Measurements from ENCODE around the gene PELI3.

The PELI3 gene

DNA sequence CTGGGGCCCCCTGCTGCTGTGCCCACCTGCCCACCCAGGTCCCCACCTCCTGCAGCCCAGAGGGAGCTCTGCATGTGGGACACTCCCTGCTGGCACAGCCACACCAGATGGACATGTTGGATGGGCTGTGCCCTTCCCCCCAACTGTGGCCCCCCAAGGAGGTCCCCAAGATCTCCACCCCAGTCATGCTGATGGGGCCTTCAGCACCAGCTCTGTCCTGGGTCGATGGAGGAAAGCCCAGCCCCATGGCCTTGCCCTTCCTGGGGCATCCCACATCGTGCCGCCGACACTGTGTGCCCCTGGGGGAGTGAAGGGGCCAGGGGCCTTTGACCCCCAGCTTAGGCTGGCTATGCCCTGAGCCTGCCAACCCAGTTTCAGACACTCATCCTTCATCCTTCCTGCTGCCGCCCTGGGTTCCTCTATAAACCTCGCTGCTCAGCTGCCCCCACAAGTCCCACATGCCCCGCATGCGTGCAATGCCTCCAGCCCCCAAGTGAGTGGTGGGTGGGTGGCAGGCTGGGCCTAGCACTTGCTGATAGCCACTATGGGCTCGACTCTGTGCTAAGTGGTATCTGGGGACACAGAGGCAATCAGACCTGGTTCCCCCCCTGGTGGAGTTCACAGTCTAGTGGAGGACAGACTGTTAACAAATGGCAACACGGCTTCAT, 9.6 kb downstream of the PELI3 start:
- TF ChIP-seq, protein P1, sequence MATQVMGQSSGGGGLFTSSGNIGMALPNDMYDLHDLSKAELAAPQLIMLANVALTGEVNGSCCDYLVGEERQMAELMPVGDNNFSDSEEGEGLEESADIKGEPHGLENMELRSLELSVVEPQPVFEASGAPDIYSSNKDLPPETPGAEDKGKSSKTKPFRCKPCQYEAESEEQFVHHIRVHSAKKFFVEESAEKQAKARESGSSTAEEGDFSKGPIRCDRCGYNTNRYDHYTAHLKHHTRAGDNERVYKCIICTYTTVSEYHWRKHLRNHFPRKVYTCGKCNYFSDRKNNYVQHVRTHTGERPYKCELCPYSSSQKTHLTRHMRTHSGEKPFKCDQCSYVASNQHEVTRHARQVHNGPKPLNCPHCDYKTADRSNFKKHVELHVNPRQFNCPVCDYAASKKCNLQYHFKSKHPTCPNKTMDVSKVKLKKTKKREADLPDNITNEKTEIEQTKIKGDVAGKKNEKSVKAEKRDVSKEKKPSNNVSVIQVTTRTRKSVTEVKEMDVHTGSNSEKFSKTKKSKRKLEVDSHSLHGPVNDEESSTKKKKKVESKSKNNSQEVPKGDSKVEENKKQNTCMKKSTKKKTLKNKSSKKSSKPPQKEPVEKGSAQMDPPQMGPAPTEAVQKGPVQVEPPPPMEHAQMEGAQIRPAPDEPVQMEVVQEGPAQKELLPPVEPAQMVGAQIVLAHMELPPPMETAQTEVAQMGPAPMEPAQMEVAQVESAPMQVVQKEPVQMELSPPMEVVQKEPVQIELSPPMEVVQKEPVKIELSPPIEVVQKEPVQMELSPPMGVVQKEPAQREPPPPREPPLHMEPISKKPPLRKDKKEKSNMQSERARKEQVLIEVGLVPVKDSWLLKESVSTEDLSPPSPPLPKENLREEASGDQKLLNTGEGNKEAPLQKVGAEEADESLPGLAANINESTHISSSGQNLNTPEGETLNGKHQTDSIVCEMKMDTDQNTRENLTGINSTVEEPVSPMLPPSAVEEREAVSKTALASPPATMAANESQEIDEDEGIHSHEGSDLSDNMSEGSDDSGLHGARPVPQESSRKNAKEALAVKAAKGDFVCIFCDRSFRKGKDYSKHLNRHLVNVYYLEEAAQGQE (IDR thresholded peaks at IDR 0.05; ENCODE audit: insufficient read depth in 1 of 2, low read depth in 2 of 2, low read length in 2 of 2), result no peak
- TF ChIP-seq FOXP2 (optimal IDR thresholded peaks at IDR 0.05; ENCODE audit: borderline replicate concordance, extremely low read depth, extremely low read length, insufficient read depth) (no peak), SIN3A (IDR thresholded peaks at IDR 0.05; ENCODE audit: borderline replicate concordance, insufficient read depth, low read length) (no peak), TAF1 (IDR thresholded peaks at IDR 0.05; ENCODE audit: borderline replicate concordance, insufficient read depth, low read length) (no peak), POLR2AphosphoS5 (IDR thresholded peaks at IDR 0.05; ENCODE audit: low read depth, low read length) (no peak)

DNA sequence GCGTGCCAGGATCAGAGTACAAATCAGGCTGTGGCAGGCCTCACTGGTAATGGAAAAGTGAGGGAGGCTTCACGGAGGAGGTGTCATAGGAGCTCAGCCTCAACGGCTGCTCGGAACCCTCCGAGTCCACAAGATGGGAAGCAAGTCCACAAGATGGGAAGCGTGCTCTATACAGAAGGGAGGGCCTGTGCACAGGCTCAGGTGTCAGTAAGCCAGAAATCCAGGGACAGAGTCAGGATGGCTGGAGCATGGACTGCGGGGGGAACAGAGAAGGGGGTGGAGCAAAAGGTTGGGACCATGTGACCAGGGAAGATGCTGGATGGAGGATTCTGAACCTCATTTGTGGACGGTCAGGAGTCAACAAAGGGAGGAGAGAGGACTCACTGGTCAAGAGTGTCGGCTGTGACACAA, 10.1 kb downstream of the PELI3 start:
- TF ChIP-seq SIN3A (IDR thresholded peaks at IDR 0.05; ENCODE audit: borderline replicate concordance, insufficient read depth, low read length), result no peak
- no peak for TF ChIP-seq FOXP2 (optimal IDR thresholded peaks at IDR 0.05; ENCODE audit: borderline replicate concordance, extremely low read depth, extremely low read length, insufficient read depth)
- TF ChIP-seq TAF1 (IDR thresholded peaks at IDR 0.05; ENCODE audit: borderline replicate concordance, insufficient read depth, low read length), result no peak
- TF ChIP-seq POLR2AphosphoS5 (IDR thresholded peaks at IDR 0.05; ENCODE audit: low read depth, low read length), result no peak
- TF ChIP-seq, protein P1 (IDR thresholded peaks at IDR 0.05; ENCODE audit: insufficient read depth in 1 of 2, low read depth in 2 of 2, low read length in 2 of 2), result no peak

DNA sequence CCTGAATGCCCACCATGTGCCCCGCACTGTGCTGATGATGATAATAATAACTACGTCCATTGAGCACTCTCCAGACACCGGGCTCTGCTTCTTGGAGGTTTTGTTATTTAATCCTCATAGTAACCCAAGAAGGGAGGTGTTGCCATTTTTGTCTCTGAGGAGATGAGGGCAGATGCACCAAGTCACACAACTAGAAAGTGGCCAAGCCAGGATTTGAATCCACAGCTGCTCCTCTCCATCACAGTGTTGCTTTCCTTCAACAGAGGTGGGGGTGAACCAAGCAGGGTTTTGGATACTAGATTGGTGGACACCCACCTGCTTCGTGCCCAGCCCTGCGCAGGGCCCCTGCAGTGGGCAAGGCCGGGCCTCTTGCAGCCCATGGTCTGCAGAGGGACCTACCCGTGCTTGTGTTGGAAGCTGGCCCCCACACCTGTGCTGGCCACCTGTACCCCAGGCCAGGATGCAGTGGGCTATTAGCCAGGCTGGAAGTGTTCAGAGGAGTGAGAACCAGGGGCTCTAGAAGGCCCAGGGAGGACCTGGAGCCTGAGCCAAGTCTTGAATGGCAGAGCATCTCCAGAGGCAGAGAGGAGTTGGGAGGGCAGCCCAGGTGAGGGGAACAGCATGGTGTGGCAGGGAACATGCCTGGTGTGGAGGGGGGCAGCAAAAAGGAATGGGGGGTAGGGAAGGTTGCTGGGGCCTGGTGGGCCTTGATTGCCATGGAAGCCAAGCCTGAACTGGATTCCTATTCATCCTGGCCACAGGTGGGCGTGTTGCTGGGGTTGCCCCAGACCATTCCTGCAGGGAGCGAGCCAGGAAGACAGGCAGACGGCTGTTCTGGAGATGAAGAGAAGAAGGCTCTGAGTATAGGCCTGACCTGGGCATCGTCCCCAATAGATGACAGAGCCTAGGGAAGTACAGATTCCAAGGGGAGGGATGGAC, 10.8 kb downstream of the PELI3 start:
- no peak for TF ChIP-seq FOXP2 (optimal IDR thresholded peaks at IDR 0.05; ENCODE audit: borderline replicate concordance, extremely low read depth, extremely low read length, insufficient read depth)
- no peak for TF ChIP-seq SIN3A (IDR thresholded peaks at IDR 0.05; ENCODE audit: borderline replicate concordance, insufficient read depth, low read length)
- no peak for TF ChIP-seq POLR2AphosphoS5 (IDR thresholded peaks at IDR 0.05; ENCODE audit: low read depth, low read length)
- TF ChIP-seq TAF1 (IDR thresholded peaks at IDR 0.05; ENCODE audit: borderline replicate concordance, insufficient read depth, low read length), result no peak
- TF ChIP-seq, protein P1 (IDR thresholded peaks at IDR 0.05; ENCODE audit: insufficient read depth in 1 of 2, low read depth in 2 of 2, low read length in 2 of 2), result no peak

DNA sequence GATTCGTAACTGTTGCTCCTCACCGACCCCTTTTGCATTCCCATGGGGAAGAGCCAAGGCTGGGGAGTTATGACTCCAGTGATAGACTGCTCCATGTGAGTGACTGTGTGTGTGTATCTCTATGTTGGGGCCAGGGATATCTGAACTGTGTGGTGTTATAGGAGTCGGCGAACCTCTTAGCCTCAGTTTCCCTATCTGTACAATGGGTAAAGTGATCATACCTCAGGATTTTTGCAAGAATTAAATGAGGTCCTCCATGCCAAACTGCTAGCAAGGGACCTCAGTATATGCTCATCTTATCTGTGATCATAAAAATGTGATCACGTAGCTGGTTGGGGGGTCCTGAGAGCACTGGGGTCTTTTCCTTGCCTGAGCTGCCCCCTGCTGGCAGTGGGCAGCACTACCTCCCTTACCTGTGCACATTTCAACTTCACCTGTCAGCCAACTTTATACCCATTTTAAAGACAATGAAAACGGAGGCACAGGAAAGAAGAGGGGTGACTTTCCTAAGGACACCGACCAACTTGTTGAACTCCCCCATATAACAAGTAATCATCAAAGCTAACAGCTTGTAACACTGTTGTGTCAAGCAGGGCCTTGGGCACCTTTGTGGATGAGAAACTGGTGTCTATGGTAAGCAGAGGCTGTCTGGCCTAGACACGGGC, 12.2 kb downstream of the PELI3 start:
- TF ChIP-seq, protein P1 (IDR thresholded peaks at IDR 0.05; ENCODE audit: insufficient read depth in 1 of 2, low read depth in 2 of 2, low read length in 2 of 2), result peak; percentile 27 to 47; a peak in 2 of 4 replicates
- TF ChIP-seq SIN3A (IDR thresholded peaks at IDR 0.05; ENCODE audit: borderline replicate concordance, insufficient read depth, low read length), result no peak; the same call in 1 of the 2 replicates
- TF ChIP-seq POLR2AphosphoS5 (IDR thresholded peaks at IDR 0.05; ENCODE audit: low read depth, low read length), result no peak
- no peak for TF ChIP-seq FOXP2 (optimal IDR thresholded peaks at IDR 0.05; ENCODE audit: borderline replicate concordance, extremely low read depth, extremely low read length, insufficient read depth)
- TF ChIP-seq TAF1 (IDR thresholded peaks at IDR 0.05; ENCODE audit: borderline replicate concordance, insufficient read depth, low read length), result peak; percentile 58; the same call in 1 of the 2 replicates

Data from PFSK-1 (cell line).